RKO (cell line): ENCODE results near the gene GTSF1L.

Source experiments
- DNase-seq: peaks from one replicate; pipeline ENCODE4 v3.0.0-alpha.2; 2016; ENCODE audit warnings: low spot score

Gene GTSF1L

DNA sequence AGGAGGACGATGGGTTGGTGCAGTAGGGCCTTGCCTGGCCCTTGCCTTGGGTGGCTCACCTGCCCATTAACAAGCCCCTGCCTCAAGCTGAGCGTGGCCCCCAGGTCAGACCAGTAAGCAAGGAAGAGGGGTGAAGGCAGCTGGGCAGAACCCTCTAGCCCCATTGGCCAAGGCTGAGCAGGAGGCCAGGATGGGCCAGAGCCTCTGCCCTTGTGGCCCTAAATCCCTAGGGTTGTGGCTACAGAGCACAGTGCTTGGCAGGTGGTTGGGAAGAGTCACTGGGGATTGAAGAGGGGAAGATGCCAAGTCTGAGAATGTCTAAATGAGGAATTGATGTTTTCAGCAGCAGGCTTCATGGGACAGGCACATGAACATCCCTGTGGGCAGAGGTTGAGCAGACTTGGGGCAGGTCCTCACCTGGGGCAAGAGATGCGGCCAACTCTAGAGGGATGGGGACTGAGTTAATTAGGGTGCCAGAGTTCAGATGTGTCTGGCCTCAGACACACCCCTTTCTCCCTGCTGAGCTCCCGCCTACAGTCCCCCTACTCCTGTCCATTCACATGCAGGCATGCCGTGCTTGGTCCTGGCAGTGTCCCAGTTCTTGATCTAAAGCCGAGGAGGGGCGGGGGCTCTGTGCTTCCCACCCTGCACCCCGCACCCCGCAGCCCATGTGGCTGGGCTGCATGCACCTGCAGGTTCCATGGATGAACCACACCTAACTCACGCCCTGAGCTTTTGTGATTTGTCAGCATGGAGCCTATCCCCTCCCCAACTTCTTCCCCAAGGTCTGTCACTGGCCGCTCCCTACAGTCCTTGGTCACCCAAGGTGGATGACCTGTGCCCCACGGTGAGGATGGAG lies 9.8 kb downstream of the GTSF1L start:
- no peak for DNase-seq

DNA sequence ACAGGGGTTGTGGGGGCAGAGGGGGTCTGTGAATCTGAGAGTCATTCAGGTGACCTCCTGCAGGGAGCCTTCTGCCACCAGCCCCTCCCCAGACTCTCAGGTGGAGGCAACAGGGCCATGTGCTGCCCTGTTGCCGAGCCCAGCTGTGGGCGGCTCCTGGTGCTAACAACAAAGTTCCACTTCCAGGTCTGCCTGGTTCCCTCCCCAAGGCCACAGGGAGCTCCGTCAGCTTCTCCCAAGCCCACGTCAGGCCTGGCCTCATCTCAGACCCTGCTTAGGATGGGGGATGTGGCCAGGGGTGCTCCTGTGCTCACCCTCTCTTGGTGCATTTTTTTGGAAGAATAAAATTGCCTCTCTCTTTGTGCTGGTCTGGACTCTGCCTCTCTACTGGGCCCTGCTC lies 10.7 kb downstream of the GTSF1L start:
- DNase-seq, result no peak

DNA sequence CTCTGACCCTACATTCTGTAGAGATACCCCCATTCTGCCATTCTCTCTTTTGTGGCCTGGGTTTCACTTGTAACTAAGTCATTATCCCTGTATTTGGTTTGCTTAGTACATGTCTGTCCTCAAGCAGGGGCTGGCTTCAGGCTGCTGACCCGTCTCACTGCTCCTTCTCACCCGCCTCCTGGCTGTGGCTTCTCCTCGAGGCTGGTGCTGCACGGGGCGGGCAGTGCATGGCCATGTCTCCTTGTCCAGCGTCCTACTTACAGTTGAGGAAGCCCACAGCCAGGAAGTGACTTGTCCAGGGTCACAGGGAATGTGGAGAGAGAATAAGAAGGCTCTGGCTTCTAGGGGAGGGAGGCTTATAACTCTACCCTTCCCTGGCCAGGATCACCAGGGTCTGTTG lies 11.3 kb downstream of the GTSF1L start:
- DNase-seq, result no peak

DNA sequence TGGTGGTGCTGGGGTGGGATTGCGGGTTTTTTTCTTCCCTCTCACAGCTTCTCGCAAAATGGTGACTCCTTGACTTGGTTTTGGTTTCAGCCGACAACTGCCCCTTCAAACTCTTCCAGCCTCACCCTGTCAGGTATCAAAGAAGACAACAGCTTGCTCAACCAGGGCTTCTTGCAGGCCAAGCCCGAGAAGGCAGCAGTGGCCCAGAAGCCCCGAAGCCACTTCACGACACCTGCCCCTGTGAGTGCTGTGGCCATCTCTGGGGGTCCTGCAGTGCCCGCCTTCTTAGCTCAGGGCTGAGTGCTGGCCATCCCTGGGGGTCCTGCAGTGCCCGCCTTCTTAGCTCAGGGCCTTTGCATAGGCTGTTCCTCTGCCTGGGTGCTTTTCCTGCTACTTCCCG lies 11.8 kb downstream of the GTSF1L start:
- no peak for DNase-seq

DNA sequence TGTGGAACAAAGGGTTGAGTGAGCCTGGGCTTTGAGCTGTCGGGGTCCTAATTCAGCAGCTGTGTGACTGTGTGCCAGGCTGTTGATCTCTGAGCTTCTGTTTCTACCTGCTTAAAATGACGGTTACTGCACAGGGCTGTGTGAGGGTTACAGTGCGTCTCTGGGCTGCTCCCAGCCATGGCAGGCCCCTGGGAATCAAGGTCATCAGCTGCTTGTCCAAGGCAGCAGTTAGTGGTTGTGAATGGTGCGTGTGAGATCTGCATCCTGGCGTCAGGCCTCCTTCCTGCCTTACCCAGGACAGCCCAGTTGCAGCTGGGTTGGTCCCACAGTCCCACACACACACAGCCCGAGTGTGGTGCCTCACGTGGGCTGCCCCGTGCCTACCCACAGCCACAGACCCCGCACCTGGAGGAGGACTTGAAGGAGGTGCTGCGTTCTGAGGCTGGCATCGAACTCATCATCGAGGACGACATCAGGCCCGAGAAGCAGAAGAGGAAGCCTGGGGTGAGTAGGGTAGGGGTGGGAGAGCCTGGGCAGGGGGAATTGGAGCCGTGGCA lies 15.6 kb downstream of the GTSF1L start:
- DNase-seq, result no peak

DNA sequence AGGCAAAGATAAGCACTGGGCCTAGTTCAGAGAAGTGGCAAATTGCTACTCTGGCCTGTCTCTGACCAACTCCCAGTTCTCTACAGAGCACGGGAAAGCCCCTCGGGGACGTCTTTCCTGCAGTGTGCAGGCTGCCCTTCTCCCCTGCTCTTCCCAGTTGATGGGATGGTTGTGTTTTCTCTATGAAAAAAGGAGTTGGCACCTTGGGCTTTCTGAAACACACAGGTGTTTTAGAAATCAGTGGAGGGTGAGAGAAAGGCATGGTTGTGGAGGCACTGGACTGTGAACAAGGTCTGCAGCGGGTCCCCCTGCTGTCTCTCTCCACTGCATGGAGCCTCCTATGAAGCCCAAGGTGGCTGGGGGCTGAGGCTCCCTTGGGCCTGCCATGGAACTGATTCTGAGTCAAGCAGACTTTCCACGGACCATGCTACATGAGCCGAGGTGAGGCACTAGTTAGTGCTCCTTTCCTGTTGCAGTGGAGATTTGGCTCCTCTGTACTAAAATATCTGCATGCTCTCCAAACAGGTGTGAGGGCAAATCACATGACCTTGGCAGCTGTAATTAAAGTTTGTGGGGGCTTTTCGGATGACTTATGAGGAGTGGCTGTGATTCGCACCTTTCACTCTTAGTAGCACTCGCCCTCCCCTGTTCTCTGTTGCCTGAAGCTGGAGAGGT lies 16.3 kb downstream of the GTSF1L start:
- DNase-seq, result no peak

DNA sequence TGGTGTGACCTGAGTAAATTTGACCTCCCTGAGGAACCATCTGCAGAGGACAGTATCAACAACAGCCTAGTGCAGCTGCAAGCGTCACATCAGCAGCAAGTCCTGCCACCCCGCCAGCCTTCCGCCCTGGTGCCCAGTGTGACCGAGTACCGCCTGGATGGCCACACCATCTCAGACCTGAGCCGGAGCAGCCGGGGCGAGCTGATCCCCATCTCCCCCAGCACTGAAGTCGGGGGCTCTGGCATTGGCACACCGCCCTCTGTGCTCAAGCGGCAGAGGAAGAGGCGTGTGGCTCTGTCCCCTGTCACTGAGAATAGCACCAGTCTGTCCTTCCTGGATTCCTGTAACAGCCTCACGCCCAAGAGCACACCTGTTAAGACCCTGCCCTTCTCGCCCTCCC lies 24.3 kb downstream of the GTSF1L start:
- DNase-seq, result no peak

DNA sequence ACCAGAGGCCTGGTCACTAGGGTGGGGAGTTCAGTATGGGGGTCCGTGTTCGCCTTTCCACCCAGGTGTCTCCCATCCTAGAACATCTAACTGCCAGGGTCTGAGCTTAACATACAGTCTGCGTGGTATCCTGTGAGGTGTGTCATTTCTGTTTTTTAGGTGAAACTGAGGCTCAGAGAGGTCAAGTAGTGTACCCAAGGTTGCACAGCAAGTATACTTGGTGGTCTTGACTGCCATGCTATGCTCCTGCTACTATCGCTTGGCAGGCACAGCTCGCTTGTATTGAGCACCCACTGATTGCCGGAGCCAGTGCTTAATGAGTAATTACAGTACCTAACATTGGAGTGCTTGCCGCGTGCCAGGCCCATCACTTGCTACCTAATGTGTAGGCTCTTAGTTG lies 26.2 kb downstream of the GTSF1L start:
- no peak for DNase-seq

DNA sequence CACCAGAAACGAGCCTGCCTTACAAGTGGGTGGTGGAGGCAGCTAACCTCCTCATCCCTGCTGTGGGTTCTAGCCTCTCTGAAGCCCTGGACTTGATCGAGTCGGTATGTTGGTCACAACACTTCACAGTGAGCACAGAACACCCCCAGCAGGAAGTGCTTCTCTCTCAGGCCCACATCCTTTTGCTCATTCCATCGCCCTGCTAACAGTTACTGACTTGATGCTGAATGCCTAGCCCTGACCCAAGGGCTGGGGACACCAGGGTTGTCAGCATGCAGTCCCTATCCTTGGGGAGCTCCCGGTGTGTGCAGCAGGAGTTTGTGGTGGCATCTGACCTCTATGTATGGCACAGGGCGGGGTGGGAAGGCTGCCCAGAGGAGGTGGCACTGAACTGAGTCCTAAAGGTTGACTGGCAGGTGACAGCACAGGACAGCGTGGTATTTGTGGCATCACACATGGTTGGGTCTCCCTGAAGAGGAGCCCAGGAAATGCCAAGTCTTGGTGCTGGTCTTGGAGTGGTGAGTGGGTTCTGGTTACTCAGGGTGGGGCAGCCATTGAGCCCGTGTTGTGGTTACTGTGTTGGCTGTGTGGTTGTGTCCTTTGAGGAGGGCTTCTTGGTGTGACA lies 26.7 kb downstream of the GTSF1L start:
- DNase-seq, result no peak

DNA sequence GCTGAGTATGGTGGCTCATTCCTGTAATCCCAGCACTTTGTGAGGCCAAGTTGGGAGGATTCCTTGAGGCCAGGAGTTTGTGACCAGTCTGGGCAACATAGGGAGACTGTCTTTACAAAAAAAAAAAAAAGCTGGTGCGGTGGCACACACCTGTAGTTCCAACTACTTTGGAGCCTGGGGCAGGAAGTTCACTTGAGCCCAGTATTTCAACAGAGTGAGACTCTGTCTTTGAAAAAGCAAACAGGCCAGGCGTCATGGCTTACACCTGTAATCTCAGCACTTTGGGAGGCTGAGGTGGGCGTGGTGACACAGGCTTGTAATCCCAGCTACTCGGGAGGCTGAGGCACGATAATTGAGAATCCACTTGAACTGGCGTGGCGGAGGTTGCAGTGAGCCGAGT lies 31.2 kb downstream of the GTSF1L start:
- no peak for DNase-seq

DNA sequence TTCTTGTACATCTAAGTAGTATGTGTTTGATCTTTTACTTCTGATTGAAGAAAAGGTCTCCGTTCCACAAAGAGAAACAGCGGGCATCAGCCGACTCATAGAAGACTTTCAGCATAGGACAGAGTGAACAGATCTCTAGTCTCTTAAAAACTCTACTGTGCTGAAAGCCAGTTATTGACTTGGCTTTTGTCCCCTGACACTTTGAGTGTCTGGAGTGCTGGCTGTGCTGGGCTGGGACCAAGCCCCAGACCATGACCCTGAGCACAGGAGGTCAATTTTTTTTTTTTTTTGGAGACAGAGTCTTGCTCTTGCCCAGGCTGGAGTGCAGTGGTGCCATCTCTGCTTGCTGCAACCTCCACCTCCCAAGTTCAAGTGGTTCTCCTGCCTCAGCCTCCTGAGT lies 32.0 kb downstream of the GTSF1L start:
- no peak for DNase-seq

DNA sequence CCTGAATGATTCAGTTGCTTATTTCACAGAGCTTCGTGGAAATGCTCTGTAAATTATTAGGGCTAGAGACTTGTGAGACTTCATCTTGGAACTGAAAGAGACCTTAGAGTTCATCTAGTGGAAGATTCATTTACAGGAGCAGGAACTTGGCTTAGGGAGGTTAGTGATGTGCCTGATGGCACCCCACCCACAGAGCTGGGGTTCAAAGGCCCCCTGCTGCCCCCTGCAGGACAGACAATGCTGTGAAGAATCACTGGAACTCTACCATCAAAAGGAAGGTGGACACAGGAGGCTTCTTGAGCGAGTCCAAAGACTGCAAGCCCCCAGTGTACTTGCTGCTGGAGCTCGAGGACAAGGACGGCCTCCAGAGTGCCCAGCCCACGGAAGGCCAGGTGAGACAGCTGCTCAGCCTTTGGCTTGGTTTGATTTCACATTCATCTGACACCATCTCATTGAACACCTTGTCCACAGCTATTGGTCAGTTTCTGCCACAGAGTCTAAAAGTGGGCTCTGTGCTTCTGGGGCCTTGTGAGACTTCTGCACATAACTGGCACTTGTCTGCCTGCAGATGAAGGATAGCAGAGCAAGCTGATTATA lies 34.8 kb downstream of the GTSF1L start:
- DNase-seq, result peak; percentile 50

DNA sequence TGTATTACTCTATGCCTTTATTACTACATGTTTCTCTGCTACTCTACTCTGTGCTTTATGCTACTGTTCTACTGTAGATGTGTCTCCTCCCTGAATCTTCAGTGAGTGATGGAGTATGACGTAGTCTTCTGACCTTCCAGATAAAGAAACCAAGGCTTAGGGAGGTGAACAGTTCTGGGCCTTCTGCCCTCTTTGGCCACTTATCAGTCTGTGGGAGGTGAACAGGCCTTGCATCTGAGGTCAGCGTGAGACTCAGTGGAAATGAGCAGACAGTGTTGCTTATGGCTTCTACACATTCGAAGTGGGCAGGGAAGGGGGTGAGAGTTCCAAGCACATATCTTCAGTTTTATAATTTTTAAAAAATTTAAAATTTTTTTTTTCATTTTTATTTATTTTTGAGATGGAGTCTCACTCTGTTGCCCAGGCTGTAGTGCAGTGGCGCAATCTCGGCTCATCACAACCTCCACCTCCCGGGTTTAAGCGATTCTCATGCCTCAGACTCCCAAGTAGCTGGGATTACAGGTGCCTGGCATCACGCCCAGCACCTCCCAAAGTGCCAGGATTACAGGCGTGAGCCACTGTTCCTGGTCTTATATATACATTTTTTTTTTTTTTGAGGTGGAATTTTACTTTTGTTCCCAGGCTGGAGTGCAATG lies 35.7 kb downstream of the GTSF1L start:
- DNase-seq, result no peak

DNA sequence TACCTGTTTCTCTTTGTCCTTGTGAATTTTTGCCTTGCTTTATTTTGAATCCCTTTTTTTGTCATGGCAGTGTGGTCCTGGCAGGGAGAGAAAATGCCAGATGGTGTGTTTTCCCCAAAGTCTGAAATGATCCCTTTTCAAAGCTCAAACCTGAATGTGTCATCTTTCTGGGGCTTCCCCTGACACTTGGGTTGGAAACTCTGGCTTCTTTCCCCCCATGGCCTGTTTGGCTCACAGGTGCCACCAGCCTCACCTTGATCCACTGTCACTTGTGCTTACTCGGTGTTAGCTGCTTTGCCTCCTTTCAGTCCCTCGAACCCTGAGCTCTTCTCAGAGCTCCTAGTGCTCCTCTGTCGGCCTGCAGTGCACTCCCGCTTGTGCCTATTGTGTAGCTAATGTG lies 37.6 kb downstream of the GTSF1L start:
- no peak for DNase-seq

DNA sequence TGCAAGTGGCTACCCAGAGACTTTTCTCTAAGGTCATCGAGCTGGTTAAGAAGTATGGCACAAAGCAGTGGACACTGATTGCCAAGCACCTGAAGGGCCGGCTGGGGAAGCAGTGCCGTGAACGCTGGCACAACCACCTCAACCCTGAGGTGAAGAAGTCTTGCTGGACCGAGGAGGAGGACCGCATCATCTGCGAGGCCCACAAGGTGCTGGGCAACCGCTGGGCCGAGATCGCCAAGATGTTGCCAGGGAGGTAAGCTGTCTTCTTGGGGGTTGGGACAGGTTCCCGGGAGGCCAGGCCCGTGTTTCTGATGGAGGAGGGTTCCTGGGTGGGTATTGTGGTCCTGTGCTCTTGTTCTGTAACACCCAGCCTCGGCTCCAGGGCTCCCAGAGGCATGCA lies 40.0 kb downstream of the GTSF1L start:
- DNase-seq, result no peak

DNA sequence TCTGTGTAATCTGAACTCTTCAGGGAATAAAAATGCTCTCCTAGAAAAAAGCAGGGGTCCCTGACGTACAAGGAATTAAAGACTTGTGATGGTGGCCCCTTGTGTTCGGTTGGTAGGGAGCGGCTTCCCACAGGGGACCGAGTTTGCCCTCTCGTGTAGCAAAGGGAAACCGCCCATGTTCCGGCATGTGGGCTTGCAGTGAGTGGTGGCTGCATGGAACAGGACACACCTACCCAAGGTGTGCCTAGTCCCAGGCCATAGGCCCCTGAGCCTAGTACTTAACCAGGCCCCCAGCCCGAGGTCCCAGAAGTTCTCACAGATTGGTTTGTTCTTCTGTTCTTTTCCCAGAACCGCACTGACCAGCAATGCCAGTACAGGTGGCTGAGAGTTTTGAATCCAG lies 44.4 kb downstream of the GTSF1L start:
- no peak for DNase-seq

DNA sequence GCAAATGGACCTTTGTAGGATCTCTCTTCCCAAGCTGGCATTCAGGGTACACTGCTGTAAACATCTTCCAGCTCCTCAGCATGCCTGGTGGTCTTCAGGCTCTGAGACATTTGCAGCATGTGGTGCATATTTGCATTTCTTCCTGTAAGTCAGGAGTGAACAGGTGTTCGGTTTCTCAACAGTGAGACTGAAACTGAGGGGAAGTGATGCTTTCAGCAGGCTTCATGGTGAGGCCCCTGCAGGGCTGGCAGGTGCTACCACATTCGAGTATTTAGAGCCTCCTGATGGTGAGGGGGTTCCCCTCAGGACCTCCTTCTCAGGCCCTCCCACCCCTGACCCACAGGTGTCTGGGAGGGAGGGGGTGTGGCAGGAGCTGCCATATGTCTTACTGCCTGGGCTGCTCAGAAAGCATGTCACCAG lies 44.8 kb downstream of the GTSF1L start:
- no peak for DNase-seq

DNA sequence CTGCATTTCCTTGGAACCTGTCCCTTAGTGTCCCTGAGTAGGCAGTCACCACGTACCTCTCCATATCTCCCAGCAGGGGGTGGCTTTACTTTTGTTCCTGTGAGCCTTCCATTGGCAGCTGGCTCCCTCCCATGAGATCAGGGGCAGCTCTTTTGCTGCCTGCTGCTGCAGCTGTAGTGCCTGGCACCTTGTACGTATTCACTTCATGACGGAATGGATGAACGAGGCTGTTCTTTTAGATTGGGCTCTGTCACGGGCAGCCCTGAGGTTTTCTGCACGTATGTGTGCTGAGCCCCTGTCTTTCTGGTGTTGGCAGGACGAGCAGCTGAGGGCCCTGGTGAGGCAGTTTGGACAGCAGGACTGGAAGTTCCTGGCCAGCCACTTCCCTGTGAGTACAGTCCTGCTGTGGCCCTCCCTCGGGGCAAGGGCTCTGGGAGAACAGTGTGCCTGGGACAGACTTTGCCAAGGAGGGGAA lies 45.3 kb downstream of the GTSF1L start:
- DNase-seq, result no peak

DNA sequence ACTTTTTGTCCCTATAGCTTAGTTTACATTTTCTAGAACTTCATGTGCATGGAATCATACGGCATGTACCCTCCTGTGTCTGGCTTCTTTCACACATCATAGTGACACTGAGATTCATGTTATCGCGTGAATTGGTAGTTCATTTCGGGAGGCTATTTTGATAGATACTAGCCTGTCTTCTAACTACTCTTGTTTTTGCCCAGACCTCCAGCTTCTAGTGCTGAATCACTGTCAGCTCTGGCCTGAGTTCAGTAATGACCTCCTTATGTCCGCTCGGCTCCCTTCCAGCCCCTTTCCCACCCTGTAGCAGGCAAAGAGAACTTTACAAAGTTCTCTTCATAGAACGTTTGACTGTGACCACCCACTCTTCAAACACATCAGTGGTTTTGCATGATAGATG lies 45.8 kb downstream of the GTSF1L start:
- no peak for DNase-seq

DNA sequence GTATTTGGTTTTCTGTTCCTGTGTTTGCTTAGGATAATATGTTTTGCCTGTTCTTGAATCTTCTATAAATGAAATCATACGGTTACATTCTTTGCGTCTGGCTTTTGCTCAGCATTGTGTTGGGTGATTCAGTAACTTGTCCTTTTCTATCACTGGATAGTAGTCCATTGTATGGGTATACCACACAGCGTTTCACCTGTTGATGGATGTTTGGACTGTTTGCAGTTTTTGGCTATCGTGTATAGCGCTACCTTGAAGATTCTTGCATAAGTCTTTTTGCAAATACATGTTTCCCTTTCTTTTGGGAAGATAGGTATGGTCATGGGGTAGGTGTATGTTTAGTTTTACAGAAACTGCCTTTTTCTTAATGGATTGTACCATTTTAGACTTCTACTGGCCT lies 50.4 kb downstream of the GTSF1L start:
- no peak for DNase-seq
